Measurements from ENCODE around the gene C7orf33.

DNA sequence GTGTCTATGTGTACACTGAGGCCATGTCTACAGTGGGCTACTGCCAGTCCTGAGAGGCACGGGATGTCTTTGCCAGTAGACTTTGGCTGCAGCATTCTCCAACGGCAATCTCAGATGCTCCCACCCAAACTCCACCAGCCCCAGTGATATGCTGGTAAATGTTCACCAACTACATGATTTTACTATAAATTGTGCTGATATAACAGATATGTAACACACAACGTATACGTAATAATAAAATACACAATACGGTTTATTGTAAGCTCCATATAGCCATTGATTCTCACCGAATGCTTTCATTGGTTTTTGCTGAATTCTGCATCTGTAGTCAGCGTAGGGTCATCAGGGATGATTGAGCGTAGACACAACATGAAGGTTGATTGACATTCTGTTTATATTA is 47.3 kb upstream of the C7orf33 start:
- TF ChIP-seq PHF8 (IDR thresholded peaks at IDR 0.05; ENCODE audit: borderline replicate concordance, low read depth) (no peak), ZFP36 (IDR thresholded peaks at IDR 0.05; ENCODE audit: borderline replicate concordance, partially characterized antibody) (no peak), EP300 (IDR thresholded peaks at IDR 0.05) (no peak), RCOR1 (IDR thresholded peaks at IDR 0.05; ENCODE audit: low read depth, low read length) (no peak), RAD21 (conservative IDR thresholded peaks at IDR 0.05 in 1 of 2, IDR thresholded peaks at IDR 0.05 in 1 of 2) (no peak), JUNB (IDR thresholded peaks at IDR 0.05) (no peak), POLR2A (IDR thresholded peaks at IDR 0.05; ENCODE audit: low read length) (no peak), CHD4 (IDR thresholded peaks at IDR 0.05; ENCODE audit: borderline replicate concordance) (no peak), NPAS2 (CRISPR knock-in tag; IDR thresholded peaks at IDR 0.05; ENCODE audit: borderline replicate concordance) (no peak)
- TF ChIP-seq, protein P1, sequence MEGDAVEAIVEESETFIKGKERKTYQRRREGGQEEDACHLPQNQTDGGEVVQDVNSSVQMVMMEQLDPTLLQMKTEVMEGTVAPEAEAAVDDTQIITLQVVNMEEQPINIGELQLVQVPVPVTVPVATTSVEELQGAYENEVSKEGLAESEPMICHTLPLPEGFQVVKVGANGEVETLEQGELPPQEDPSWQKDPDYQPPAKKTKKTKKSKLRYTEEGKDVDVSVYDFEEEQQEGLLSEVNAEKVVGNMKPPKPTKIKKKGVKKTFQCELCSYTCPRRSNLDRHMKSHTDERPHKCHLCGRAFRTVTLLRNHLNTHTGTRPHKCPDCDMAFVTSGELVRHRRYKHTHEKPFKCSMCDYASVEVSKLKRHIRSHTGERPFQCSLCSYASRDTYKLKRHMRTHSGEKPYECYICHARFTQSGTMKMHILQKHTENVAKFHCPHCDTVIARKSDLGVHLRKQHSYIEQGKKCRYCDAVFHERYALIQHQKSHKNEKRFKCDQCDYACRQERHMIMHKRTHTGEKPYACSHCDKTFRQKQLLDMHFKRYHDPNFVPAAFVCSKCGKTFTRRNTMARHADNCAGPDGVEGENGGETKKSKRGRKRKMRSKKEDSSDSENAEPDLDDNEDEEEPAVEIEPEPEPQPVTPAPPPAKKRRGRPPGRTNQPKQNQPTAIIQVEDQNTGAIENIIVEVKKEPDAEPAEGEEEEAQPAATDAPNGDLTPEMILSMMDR (IDR thresholded peaks at IDR 0.05): no peak
- TF ChIP-seq, protein P2, sequence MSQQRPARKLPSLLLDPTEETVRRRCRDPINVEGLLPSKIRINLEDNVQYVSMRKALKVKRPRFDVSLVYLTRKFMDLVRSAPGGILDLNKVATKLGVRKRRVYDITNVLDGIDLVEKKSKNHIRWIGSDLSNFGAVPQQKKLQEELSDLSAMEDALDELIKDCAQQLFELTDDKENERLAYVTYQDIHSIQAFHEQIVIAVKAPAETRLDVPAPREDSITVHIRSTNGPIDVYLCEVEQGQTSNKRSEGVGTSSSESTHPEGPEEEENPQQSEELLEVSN (IDR thresholded peaks at IDR 0.05; ENCODE audit: borderline replicate concordance, low read depth): no peak
- TF ChIP-seq, protein P3, sequence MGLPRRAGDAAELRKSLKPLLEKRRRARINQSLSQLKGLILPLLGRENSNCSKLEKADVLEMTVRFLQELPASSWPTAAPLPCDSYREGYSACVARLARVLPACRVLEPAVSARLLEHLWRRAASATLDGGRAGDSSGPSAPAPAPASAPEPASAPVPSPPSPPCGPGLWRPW (IDR thresholded peaks at IDR 0.05): no peak
- TF ChIP-seq, protein P4, sequence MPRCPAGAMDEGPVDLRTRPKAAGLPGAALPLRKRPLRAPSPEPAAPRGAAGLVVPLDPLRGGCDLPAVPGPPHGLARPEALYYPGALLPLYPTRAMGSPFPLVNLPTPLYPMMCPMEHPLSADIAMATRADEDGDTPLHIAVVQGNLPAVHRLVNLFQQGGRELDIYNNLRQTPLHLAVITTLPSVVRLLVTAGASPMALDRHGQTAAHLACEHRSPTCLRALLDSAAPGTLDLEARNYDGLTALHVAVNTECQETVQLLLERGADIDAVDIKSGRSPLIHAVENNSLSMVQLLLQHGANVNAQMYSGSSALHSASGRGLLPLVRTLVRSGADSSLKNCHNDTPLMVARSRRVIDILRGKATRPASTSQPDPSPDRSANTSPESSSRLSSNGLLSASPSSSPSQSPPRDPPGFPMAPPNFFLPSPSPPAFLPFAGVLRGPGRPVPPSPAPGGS (IDR thresholded peaks at IDR 0.05): no peak
- TF ChIP-seq, protein P5, sequence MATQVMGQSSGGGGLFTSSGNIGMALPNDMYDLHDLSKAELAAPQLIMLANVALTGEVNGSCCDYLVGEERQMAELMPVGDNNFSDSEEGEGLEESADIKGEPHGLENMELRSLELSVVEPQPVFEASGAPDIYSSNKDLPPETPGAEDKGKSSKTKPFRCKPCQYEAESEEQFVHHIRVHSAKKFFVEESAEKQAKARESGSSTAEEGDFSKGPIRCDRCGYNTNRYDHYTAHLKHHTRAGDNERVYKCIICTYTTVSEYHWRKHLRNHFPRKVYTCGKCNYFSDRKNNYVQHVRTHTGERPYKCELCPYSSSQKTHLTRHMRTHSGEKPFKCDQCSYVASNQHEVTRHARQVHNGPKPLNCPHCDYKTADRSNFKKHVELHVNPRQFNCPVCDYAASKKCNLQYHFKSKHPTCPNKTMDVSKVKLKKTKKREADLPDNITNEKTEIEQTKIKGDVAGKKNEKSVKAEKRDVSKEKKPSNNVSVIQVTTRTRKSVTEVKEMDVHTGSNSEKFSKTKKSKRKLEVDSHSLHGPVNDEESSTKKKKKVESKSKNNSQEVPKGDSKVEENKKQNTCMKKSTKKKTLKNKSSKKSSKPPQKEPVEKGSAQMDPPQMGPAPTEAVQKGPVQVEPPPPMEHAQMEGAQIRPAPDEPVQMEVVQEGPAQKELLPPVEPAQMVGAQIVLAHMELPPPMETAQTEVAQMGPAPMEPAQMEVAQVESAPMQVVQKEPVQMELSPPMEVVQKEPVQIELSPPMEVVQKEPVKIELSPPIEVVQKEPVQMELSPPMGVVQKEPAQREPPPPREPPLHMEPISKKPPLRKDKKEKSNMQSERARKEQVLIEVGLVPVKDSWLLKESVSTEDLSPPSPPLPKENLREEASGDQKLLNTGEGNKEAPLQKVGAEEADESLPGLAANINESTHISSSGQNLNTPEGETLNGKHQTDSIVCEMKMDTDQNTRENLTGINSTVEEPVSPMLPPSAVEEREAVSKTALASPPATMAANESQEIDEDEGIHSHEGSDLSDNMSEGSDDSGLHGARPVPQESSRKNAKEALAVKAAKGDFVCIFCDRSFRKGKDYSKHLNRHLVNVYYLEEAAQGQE (IDR thresholded peaks at IDR 0.05): no peak

Data from A549 (cell line).